A549 (cell line): ENCODE measurements around the gene PLXDC1.

Experiments
- ESRRA ChIP-seq: fragments of 150-350 bp; IDR thresholded peaks from 2 replicates; pipeline ENCODE4 v1.6.1; 2014; ENCODE audit warnings: mild to moderate bottlenecking, low read length, borderline replicate concordance
- FOXS1 ChIP-seq: fragments of 250-450 bp; sonication (Bioruptor Pico); IDR thresholded peaks from 2 replicates; pipeline ENCODE4 v1.5.0; 2020; ENCODE audit warnings: mild to moderate bottlenecking, moderate library complexity
- HDAC2 ChIP-seq: fragments of 200-600 bp; sonication (generic); IDR thresholded peaks from 2 replicates; pipeline ENCODE4 v1.6.1; 2016
- JUN ChIP-seq, 2 experiments: fragments of >200 bp; sonication (Bioruptor Twin); formaldehyde crosslinking; IDR thresholded peaks; 2 replicates in 1 of 2; 3 replicates in 1 of 2; pipeline ENCODE4 v1.6.1; 2016 to 2017
- KDM1A ChIP-seq: fragments of 200-600 bp; sonication (generic); IDR thresholded peaks from 2 replicates; pipeline ENCODE4 v1.6.1; 2016; ENCODE audit warnings: low read depth, mild to moderate bottlenecking
- NR3C1 ChIP-seq: fragments of >200 bp; sonication (Bioruptor Twin); formaldehyde crosslinking; IDR thresholded peaks from 3 replicates; pipeline ENCODE4 v1.6.1; 2017
- POLR2A ChIP-seq: IDR thresholded peaks from 2 replicates; pipeline ENCODE4 v1.6.1; 2012; ENCODE audit warnings: mild to moderate bottlenecking, low read length
- POLR2AphosphoS2 ChIP-seq: conservative IDR thresholded peaks from 2 replicates; pipeline ENCODE4 v1.6.1; 2012; ENCODE audit warnings: low read length, improper control_type of control experiment, inconsistent platforms
- RFX5 ChIP-seq: fragments of 450-650 bp; IDR thresholded peaks from 2 replicates; pipeline ENCODE4 v1.7.1; 2014; ENCODE audit warnings: antibody characterized with exemption, mild to moderate bottlenecking, moderate library complexity
- ZFP36 ChIP-seq: fragments of 450-650 bp; IDR thresholded peaks from 2 replicates; pipeline ENCODE4 v1.6.1; 2014; ENCODE audit warnings: borderline replicate concordance; ENCODE audit not compliant: partially characterized antibody
- TF ChIP-seq, protein P1 (sequence below): fragments of >200 bp; sonication (Bioruptor Twin); formaldehyde crosslinking; IDR thresholded peaks from 3 replicates; pipeline ENCODE4 v1.5.1; 2016
- TF ChIP-seq, protein P2 (sequence below): IDR thresholded peaks from 2 replicates; pipeline ENCODE4 v1.6.1; 2012
- TF ChIP-seq, protein P3 (sequence below): IDR thresholded peaks from 2 replicates; pipeline ENCODE4 v1.6.1; 2012

DNA sequence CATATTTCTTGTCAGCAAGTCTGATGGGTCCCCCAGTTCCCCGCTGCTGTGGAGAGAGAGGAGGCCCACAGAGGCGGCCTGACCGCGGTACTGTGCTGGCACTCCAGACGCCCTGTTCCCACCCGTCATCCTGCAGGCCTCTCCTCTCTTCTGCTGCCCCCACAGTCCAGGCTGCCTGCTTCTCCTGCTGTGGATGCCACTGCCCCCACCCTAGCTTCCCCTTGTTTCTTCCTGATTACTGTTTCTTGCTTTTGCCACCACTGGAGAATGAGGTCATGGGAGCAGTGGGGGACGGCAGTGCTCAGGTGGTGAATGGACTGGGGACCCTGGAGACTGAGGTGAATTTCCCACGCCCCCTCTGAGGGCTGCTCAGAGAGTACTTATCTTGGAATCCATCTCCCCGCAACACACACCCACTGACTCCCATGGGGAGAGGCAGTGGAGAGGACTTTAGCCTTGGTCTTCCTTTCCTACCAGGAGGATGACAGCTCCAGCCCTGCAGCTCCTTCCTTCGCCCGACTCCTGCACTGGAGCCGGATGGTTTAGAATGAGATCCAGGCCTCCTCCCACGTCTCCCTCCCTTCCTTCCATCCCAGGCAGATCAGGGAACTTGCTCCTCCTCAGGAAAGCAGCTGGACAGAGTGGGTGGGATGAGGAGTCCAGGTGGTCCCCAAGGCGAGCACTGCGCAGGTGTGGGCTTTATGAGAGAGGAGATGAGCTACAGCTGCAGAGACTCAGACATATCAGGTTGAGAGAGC, 60.4 kb downstream of the PLXDC1 start:
- TF ChIP-seq, protein P1, sequence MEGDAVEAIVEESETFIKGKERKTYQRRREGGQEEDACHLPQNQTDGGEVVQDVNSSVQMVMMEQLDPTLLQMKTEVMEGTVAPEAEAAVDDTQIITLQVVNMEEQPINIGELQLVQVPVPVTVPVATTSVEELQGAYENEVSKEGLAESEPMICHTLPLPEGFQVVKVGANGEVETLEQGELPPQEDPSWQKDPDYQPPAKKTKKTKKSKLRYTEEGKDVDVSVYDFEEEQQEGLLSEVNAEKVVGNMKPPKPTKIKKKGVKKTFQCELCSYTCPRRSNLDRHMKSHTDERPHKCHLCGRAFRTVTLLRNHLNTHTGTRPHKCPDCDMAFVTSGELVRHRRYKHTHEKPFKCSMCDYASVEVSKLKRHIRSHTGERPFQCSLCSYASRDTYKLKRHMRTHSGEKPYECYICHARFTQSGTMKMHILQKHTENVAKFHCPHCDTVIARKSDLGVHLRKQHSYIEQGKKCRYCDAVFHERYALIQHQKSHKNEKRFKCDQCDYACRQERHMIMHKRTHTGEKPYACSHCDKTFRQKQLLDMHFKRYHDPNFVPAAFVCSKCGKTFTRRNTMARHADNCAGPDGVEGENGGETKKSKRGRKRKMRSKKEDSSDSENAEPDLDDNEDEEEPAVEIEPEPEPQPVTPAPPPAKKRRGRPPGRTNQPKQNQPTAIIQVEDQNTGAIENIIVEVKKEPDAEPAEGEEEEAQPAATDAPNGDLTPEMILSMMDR: no peak
- TF ChIP-seq NR3C1: no peak
- no peak for TF ChIP-seq RFX5
- TF ChIP-seq POLR2A: no peak
- no peak for TF ChIP-seq ESRRA
- no peak for TF ChIP-seq JUN (IDR thresholded peaks at IDR 0.05)
- no peak for TF ChIP-seq FOXS1 (CRISPR knock-in tag)
- TF ChIP-seq HDAC2: no peak
- TF ChIP-seq KDM1A: no peak
- TF ChIP-seq, protein P2, sequence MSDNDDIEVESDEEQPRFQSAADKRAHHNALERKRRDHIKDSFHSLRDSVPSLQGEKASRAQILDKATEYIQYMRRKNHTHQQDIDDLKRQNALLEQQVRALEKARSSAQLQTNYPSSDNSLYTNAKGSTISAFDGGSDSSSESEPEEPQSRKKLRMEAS: no peak
- TF ChIP-seq ZFP36: no peak
- TF ChIP-seq, protein P3, sequence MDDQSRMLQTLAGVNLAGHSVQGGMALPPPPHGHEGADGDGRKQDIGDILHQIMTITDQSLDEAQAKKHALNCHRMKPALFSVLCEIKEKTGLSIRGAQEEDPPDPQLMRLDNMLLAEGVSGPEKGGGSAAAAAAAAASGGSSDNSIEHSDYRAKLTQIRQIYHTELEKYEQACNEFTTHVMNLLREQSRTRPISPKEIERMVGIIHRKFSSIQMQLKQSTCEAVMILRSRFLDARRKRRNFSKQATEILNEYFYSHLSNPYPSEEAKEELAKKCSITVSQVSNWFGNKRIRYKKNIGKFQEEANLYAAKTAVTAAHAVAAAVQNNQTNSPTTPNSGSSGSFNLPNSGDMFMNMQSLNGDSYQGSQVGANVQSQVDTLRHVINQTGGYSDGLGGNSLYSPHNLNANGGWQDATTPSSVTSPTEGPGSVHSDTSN: no peak
- TF ChIP-seq POLR2AphosphoS2: no peak
